GM19240 (cell line): ENCODE data around the gene TBXAS1.

Experiments used
- DNase-seq: peaks from one replicate; pipeline ENCODE4 v3.0.0; 2011; ENCODE audit warnings: low spot score; ENCODE audit not compliant: insufficient read length

The TBXAS1 gene

GRCh38 chr7:139995017-139995915 is 166.2 kb downstream of the TBXAS1 start:
- no peak for DNase-seq

GRCh38 chr7:139998572-139998971 is 169.5 kb downstream of the TBXAS1 start:
- DNase-seq, result no peak

- no peak for DNase-seq
Measured at GRCh38 chr7:139999516-139999915, 170.5 kb downstream of the TBXAS1 start.

GRCh38 chr7:140000666-140001268 is 171.7 kb downstream of the TBXAS1 start:
- DNase-seq, result no peak

- peak; percentile 70 for DNase-seq
Measured at GRCh38 chr7:140003913-140004382, 174.9 kb downstream of the TBXAS1 start.

- DNase-seq, result no peak
Measured at GRCh38 chr7:140004672-140005071, 175.6 kb downstream of the TBXAS1 start.

DNA sequence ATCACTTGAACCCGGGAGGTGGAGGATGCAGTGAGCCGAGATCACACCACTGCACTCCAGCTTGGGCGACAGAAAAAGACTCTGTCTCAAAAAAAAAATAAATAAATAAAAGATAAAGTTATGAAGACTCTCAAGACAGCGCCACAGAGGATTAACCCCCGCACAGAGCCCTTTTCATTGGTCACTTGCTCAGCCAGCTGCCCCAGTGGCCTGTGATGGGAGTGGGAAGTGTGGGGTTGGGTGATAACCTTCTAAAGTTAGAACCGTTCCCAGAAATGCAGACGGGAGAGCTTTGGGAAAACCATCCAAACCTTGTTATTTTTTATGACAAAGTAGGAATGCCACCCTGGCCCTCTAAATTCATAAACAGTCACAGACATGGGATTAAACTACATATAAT is 176.3 kb downstream of the TBXAS1 start:
- no peak for DNase-seq

GRCh38 chr7:140005754-140006503 is 176.9 kb downstream of the TBXAS1 start:
- DNase-seq, result no peak

GRCh38 chr7:140006600-140006999 is 177.5 kb downstream of the TBXAS1 start:
- DNase-seq, result no peak

DNA sequence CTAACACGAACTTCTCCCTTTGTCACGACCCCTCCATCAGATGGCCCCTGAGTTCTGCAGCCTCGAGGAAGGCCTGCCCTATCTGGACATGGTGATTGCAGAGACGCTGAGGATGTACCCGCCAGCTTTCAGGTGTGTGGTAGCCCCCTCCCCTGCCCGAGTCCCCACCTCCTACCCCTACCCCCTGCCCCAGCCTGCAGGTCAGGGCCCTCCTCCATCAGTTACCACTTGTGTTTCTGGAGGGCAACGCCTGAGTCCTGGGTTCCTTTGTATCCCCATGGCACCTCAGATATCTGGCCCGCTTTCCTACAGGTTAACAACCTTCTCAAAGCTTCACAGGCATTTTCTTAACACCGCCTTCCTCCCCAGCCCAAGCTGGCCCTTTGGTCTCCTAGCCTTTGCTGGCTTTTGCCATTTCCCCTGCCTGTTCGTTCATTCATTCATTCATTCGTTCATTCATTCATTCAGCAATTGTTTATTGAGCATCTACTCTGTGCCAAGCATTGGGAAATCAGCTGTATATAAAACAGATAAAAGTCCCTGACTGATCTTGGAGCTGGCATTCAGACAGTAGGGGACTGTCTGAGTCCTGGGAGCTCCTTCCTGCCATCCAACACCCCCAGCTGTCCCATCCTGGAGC is 178.1 kb downstream of the TBXAS1 start:
- no peak for DNase-seq

- no peak for DNase-seq
Measured at GRCh38 chr7:140008755-140009610, 179.9 kb downstream of the TBXAS1 start.

- DNase-seq, result no peak
Measured at GRCh38 chr7:140009735-140010134, 180.7 kb downstream of the TBXAS1 start.

- no peak for DNase-seq
Measured at GRCh38 chr7:140010194-140010895, 181.3 kb downstream of the TBXAS1 start.

DNA sequence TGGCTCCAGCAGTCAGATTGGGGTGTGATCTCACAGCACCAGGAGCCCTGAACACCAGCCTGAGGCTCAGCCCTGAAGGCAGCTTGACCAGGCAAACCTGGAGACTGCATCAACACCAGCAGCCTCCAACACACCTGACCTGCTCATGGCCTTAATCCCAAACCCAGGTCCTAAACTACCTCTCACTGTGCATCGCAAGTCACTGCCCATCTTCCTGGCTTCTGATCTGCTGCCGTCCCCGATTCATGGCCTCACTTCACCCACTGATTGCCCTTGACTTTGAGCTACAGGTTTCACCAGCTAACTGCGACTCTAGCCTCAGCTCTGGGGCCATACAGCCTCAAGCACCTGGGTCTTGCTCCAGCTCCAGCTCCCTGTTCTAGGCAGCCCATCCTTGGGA is 184.6 kb downstream of the TBXAS1 start:
- no peak for DNase-seq

DNA sequence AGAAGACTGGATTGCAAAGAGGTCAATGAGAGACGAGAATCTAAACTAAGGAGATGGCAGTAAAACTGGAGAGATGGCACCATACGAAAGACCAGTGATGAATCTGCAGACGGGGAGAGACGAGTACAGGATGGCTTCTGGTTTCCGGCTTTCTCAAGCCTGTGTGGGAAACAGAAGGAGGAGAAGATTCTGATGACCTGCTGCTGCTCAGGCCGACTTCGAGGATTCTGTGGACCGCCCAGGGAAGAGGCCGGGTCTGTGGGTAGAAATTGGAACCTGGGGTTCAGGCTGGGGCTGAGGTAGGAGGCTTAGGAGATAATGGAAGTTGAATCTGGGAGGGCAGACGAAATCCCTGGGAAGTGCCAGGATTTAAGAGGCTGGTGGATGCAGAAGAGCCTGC is 185.1 kb downstream of the TBXAS1 start:
- DNase-seq, result no peak

- DNase-seq, result no peak
Measured at GRCh38 chr7:140015471-140015970, 186.5 kb downstream of the TBXAS1 start.

- no peak for DNase-seq
Measured at GRCh38 chr7:140016540-140016939, 187.5 kb downstream of the TBXAS1 start.

GRCh38 chr7:140017034-140017433 is 188.0 kb downstream of the TBXAS1 start:
- DNase-seq, result no peak

GRCh38 chr7:140017543-140017942 is 188.5 kb downstream of the TBXAS1 start:
- no peak for DNase-seq
